DND-41 (cell line): Measurements from ENCODE around the gene PDZD11.

Experiments used
- ATAC-seq: fragments of 200-7000 bp; cut with Tn5 transposase; 3 replicates; pipeline ENCODE4 v1.9.1; 2021; ENCODE audit warnings: low read depth; ENCODE audit not compliant: insufficient read depth
- DNase-seq: peaks from one replicate; pipeline ENCODE4 v3.0.0-alpha.2; 2020
- H2AFZ ChIP-seq: 2 replicates; pipeline ENCODE4 v1.6.0; 2012; ENCODE audit warnings: low read depth, low read length
- H3K27ac ChIP-seq: 2 replicates; pipeline ENCODE4 v1.5.1; 2012; ENCODE audit warnings: low read length, inconsistent platforms
- H3K27me3 ChIP-seq: fragments of 200-600 bp; sonication (generic); 2 replicates; pipeline ENCODE4 v1.6.0; 2012; ENCODE audit warnings: low read length, mild to moderate bottlenecking, inconsistent platforms; ENCODE audit not compliant: insufficient read depth, poor library complexity
- H3K36me3 ChIP-seq: 2 replicates; pipeline ENCODE4 v1.5.1; 2012; ENCODE audit warnings: low read length, inconsistent platforms; ENCODE audit not compliant: insufficient read depth
- H3K4me1 ChIP-seq: 2 replicates; pipeline ENCODE4 v1.5.1; 2012; ENCODE audit warnings: mild to moderate bottlenecking, low read length; ENCODE audit not compliant: insufficient read depth
- H3K4me2 ChIP-seq: 2 replicates; pipeline ENCODE4 v1.6.0; 2012; ENCODE audit warnings: mild to moderate bottlenecking, moderate library complexity, low read length, inconsistent platforms; ENCODE audit not compliant: insufficient read depth
- H3K4me3 ChIP-seq, 2 experiments: fragments of 200-600 bp in 1 of 2; shearing (Covaris generic) in 1 of 2; 2 replicates each; pipeline ENCODE4 v1.5.1; 2012 to 2016; ENCODE audit warnings: inconsistent platforms in 2 of 2, low read length in 2 of 2, mild to moderate bottlenecking in 2 of 2, low read depth in 1 of 2, moderate library complexity in 1 of 2
- H3K79me2 ChIP-seq: 2 replicates; pipeline ENCODE4 v1.6.0; 2012; ENCODE audit warnings: low read length, inconsistent platforms; ENCODE audit not compliant: insufficient read depth
- H3K9ac ChIP-seq: 2 replicates; pipeline ENCODE4 v1.6.0; 2012; ENCODE audit warnings: low read depth, mild to moderate bottlenecking, inconsistent platforms, low read length, moderate library complexity
- H3K9me3 ChIP-seq: 2 replicates; pipeline ENCODE4 v1.5.1; 2012; ENCODE audit warnings: low read length, moderate library complexity, mild to moderate bottlenecking, inconsistent platforms; ENCODE audit not compliant: insufficient read depth, severe bottlenecking
- H4K20me1 ChIP-seq: 2 replicates; pipeline ENCODE4 v1.6.0; 2012; ENCODE audit warnings: low read length; ENCODE audit not compliant: insufficient read depth
- CTCF ChIP-seq: IDR thresholded peaks from 2 replicates; pipeline ENCODE4 v1.5.1; 2012; ENCODE audit warnings: borderline replicate concordance, low read length, moderate library complexity, mild to moderate bottlenecking; ENCODE audit not compliant: poor library complexity, severe bottlenecking; ENCODE audit errors: extremely low read depth
- EZH2 ChIP-seq: IDR thresholded peaks from 3 replicates; pipeline ENCODE4 v1.6.1; 2012; ENCODE audit warnings: borderline replicate concordance, low read depth, mild to moderate bottlenecking, moderate library complexity, low read length, inconsistent platforms; ENCODE audit not compliant: severe bottlenecking

The PDZD11 gene

GRCh38 chrX:70289793-70290770, at the start of gene PDZD11, which contains the start of gene KIF4A:
PDZD11 (minus strand) TSS chrX:70289927; CDS start chrX:70289341, 586 bp downstream.
KIF4A (plus strand) TSS chrX:70290104; CDS start chrX:70290459, 355 bp downstream.
- peak; percentile 98 for ATAC-seq
- peak within 1 kb of the TSS; percentile 93 for H3K4me2 ChIP-seq
- DNase-seq, result peak; percentile 86
- H3K4me1 ChIP-seq, result peaks cover 36% of the 10 kb centered on the region
- H3K9me3 ChIP-seq, result no peaks in the 10 kb centered on the region
- H3K4me3 ChIP-seq, result peak within 1 kb of the TSS; percentile 75 to 98
- H3K27me3 ChIP-seq, result no peaks in the 10 kb centered on the region
- peaks cover 39% of the 10 kb centered on the region for H3K36me3 ChIP-seq
- peak within 1 kb of the TSS; percentile 91 for H3K27ac ChIP-seq
- no peak for TF ChIP-seq EZH2
- no peak for TF ChIP-seq CTCF
- H3K9ac ChIP-seq, result peak within 1 kb of the TSS; percentile 78
- no peaks in the 10 kb centered on the region for H4K20me1 ChIP-seq
- H2AFZ ChIP-seq, result peak within 1 kb of the TSS; percentile 95
- peaks cover 57% of the 10 kb centered on the region for H3K79me2 ChIP-seq

GRCh38 chrX:70338290-70338689, 48.6 kb upstream of the PDZD11 start:
- Histone ChIP-seq H3K4me1 (no peaks in the 10 kb centered on the region), H3K9ac (no peak overlapping the region), H3K36me3 (peaks cover 63% of the 10 kb centered on the region), H3K79me2 (no peaks in the 10 kb centered on the region), H3K4me3 (no peak overlapping the region), H3K27me3 (no peaks in the 10 kb centered on the region), H3K27ac (no peak overlapping the region), H2AFZ (no peak overlapping the region), H4K20me1 (no peaks in the 10 kb centered on the region), H3K4me2 (no peak overlapping the region), H3K9me3 (no peaks in the 10 kb centered on the region)
- DNase-seq (no peak), ATAC-seq (no peak)
- TF ChIP-seq CTCF, result no peak
- no peak for TF ChIP-seq EZH2

- H3K4me2 ChIP-seq, result no peak overlapping the region
- no peak overlapping the region for H3K9ac ChIP-seq
- DNase-seq (no peak), ATAC-seq (no peak)
- TF ChIP-seq EZH2, result no peak
- no peak for TF ChIP-seq CTCF
- no peak overlapping the region for H3K4me3 ChIP-seq
- no peak overlapping the region for H2AFZ ChIP-seq
- no peaks in the 10 kb centered on the region for H3K4me1 ChIP-seq
- H4K20me1 ChIP-seq, result no peaks in the 10 kb centered on the region
- no peak overlapping the region for H3K27ac ChIP-seq
- H3K9me3 ChIP-seq, result no peaks in the 10 kb centered on the region
- H3K27me3 ChIP-seq, result no peaks in the 10 kb centered on the region
- H3K79me2 ChIP-seq, result no peaks in the 10 kb centered on the region
- H3K36me3 ChIP-seq, result peaks cover 60% of the 10 kb centered on the region
Measured at GRCh38 chrX:70336767-70337166, 47.0 kb upstream of the PDZD11 start.
